Activated CD4-positive, alpha-beta T cell treated with anti-CD3 and anti-CD28 coated beads, Interleukin-2, amount 50 U/mL, for 48 hours (primary cell): ENCODE results near the gene RGSL1.
A peak's percentile ranks its signal among the peaks of the same experiment; 100 is the strongest.

Source experiments
- DNase-seq, 2 experiments: peaks; one replicate each; pipeline ENCODE4 v3.0.0-alpha.2; 2020

RGSL1 gene

GRCh38 chr1:182450087-182450486, at the start of gene RGSL1:
Gene RGSL1 (plus strand): TSS chr1:182450146. CDS start chr1:182450166, 20 bp downstream.
- no peak for DNase-seq

DNA sequence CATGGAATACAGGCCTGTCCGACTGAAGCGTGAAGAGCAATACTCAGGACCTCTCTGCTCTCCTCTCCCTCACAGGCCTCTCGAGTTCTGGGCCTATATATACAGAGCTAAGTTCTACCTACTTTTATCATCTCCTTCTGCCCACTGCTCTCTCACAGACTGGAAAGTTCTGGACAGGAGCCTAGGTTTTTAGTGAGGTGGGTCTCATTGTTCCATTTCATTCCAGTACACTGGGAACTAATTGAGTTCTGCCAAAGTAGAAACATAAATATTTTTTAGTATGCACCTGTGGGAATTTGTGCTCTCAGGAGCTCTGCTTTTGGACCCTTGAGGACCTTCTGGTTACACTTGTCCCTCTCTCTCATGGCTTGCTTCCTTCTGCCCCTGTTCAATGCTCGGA, 49.4 kb upstream of the RGSL1 start, which contains the start of gene TEDDM1:
Gene TEDDM1, minus strand, starts transcription at position 101 of the 400 bp plus-strand sequence. CDS start 182 bp downstream, outside the sequence.
- no peak for DNase-seq

GRCh38 chr1:182404781-182405180, 45.2 kb upstream of the RGSL1 start:
- DNase-seq: no peak

DNA sequence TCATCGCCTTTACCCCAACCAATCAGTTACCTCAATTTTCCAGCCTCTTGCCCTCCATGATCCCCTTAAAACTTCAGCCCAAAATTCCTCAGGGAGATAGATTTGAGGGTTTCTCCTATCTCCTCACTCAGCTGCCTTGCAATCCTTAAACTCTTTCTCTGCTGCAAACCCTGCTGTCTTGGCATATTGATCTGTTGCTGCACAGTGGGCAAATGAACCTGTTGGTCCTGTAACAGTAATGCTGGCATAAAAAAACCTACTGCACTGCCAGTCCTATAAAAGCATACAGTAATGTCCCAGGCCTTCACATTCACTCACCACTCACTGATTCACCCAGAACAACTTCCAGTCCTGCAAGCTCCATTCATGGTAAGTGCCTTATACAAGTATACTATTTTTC, 44.4 kb upstream of the RGSL1 start:
- no peak for DNase-seq

GRCh38 chr1:182406012-182406411, 43.9 kb upstream of the RGSL1 start:
- no peak for DNase-seq

- DNase-seq: no peak
These were observed 42.2 kb upstream of the RGSL1 start for GRCh38 chr1:182407724-182408123.

DNA sequence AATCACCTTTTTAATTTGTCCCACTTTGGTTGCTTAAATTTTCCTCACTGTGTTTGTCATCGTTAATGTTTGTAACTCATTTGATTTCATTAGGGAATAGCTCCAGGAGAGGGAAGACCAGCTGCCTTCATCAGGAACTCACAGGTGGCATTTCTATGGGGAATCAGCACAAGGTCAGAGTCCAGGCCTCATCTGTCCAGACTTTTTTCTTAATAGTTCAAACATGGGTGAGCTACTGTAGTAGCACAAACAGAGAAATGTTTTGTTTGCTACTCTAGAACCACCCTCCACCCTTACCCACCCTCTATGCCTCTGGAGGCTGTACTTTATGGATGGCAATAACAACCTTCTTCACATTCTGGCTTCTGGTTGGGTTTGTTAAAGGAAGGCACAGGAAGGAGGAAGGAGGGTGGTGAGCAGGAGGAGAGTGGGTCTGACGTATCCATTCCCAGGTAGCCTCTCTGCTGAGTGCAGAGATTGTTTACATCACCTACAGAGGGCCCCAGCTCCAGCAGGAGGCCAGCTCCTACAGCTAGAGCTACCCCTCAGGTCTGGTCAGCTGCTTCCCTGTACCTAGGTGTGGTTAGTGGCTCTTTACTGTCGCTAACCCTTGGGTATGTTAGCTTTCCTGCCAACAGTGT, 41.4 kb upstream of the RGSL1 start:
- no peak for DNase-seq

DNA sequence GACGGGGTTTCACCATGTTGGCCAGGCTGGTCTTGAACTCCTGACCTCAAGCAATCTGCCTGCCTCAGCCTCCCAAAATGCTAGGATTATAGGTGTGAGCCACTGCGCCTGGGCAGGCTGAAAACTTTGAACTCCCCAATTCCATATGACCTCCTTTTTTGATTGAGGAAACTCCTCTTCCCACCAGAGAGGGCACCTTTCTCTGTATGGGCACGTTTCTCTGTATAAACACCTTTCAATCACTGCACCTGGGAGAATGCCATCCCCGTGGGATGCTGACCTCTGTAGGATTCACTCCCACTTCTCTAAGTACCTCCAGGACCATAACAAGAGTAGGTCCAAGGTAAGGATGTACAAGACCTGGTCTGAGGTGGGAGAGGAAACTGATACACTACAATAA, 39.8 kb upstream of the RGSL1 start:
- no peak for DNase-seq

DNA sequence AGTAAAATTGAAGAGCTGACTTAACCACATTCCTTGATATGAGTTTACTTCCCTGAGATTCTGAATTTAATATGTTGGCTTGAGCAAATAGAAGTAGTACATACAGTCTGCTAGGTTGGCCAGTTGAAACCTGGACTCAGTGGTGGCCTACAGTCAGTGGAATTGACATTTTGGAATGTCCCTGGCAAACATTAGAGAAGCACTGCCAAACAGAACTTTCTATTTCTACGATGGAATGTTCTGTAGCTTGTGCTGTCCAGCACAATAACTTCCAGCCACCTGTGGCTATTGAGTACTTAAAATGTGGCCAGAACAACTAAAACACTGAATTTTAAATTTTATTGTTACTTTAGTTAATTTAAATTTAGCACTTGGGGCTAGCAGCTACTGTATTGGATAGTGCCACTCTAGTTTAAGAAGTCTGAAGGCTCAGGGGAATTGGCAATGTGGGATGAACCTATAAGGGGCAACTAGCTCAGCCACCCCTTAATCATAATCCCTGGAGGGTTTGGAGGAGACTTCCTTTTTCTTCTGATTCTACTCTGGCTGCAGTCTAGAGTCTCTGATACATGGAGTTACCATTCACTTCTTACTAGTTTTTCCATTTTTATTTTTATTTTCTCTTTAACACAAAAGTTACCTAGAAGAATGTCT, 39.2 kb upstream of the RGSL1 start:
- no peak for DNase-seq

GRCh38 chr1:182413486-182413885, 36.5 kb upstream of the RGSL1 start:
- no peak for DNase-seq

- DNase-seq: no peak
These were observed 36.0 kb upstream of the RGSL1 start for GRCh38 chr1:182413969-182414368.

DNA sequence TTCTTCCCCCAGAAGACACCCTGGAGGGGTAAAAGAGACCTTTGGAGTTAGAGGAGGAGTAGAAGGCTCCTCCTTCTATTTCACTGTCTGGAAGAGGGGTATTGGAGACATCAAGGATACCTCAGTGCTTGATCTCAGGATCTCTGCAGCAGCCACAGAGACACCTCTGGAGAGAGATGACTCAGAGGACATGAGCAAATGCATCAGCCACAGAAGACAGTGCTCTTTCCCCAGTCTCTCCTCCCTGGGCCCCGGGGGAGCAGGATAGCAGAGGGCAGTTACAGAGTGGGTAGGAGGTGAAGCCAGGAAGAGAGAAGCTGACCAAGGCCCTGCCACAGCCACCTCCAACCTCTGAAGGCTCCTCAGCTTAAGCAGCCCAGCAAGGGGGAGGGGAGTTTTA, 34.2 kb upstream of the RGSL1 start:
- DNase-seq: peak in 1 of 2 experiments; percentile 4

DNA sequence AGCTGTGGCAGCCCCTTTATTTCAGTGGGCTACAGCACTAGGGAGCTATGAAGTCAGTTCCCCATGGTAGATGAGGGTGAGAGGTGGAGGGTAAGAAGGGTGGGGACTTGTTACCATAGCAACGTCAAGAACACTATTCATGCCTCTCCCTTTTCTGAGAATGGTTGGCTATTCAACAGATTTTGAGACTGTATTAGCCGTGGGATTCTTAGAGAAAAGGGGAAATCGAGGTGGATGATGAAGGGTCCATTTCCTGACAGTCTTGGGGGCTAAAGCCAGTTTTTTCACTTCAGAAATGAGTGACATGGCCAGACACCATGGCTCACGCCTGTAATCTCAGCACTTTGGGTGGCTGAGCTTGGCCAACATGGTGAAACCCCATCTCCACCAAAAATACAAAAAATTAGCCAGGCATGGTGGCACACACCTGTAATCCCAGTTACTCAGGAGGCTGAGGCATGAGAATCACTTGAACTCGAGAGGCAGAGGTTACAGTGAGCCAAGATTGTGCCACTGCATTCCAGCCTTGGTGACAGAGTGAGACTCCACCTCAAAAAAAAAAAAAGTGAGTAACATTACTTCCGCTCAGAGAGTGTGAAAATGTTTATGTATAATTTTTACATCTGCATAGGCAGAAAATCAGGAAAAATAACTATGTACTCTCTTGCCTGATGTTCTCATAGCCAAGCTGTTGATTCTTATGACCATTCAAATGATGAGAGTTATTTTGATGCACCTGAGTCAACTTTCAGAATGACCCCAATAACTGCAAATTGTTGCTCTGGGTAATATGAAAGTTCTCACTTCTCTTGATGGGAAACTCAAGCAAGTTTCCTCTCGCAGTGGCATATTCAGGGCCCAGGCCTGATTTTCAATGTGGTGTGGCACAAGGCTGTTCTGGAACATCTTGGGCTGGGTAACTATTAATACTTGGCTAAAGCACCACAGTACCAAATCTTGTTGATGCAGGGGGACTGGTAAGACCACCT, 23.2 kb upstream of the RGSL1 start:
- DNase-seq: no peak

- no peak for DNase-seq
These were observed 21.9 kb upstream of the RGSL1 start for GRCh38 chr1:182428043-182428442.

DNA sequence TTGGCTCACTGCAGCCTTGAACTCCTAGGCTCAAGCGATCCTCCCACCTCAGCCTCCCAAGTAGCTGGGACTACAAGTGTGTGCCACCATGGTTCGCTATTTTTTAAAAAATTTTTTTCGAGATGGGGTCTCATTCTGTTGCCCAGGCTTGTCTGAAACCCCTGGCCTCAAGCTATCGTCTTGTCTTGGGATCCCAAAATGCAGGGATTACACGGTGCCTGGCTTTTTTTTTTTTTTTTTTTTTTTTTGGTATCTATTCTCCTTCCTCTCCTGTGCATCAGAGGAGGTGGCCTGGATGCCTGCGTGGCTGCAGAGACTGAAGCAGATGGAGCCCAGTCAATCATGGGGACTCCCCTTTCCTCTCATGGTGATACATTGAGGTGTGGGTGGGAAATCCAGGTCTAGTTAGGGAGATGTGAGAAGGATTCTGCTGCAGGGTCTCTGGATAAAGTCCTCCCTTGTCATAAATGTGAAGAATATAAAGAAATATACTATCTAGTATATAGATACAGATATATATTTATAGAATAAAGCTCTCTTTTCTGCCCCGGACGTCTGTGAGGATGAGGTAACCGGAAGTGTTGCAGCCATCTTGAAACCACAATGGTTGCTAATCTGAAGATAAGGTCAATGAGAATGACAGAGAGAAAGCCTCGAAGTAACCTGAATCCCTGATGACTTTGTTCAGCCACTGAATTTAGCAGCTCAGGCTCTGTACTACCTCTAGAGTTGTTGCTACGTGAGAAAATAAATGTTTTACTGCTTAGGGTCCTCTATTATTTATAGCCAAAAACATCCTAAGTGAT, 19.5 kb upstream of the RGSL1 start:
- DNase-seq: peak; percentile 25 to 33

DNA sequence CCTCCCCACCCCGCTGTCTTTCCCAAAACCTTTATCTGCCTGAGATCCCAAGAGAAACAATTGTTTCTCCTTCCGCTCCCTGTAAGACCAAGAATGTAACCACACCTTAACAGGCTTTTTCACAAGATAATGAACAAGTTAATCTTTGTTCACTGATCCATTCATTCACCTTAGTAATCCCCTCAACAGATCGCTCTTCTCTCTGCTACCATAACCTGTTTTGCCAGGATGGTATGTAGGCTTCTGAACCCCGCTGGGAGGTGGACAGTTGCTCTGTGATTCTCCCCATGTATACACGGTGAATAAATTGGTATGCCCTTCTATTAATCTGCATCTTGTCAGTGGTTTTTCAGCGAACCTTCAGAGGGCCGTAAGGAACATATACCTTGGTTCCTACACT, 18.7 kb upstream of the RGSL1 start:
- no peak for DNase-seq

DNA sequence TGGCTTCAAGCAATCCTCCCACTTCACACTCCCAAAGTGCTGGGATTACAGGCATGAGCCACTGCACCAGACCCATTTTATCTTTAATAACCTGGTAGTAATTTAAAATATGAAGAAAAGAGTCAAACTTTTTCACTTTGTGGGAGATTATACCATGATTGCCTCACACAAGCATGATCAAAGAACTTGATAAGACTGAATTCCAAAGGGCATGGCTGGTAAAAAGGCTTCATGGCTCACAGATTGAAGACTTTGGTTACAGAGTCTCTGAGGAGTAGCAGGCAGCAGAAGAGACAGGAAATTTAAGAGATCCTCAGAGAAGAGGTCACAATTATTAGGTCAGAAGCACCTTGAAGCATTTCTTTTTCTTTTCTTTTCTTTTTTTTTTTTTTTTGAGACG, 16.4 kb upstream of the RGSL1 start:
- no peak for DNase-seq

- DNase-seq: no peak
These were observed 11.6 kb upstream of the RGSL1 start for GRCh38 chr1:182438326-182438725.

- no peak for DNase-seq
These were observed 8.2 kb upstream of the RGSL1 start for GRCh38 chr1:182441719-182442118.

DNA sequence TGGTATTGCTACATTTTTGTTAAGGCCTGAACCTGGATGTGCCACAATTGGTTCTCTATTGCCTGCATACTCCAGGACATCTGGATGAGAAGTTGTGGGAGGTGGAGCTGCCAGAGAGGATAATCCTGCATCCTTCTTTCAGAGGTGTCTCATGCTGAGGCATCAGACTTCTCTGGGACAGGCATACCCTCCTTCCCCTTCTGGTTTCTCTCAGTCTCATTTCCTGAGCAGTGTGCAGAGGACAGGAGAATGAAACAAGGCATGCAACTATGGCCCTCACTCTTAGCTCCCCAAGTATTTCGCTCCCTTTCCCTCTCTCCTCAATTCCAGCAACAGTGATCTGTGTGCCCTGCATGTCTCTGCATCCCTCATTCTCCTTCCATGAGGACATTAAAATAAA, 7.6 kb upstream of the RGSL1 start:
- no peak for DNase-seq

DNA sequence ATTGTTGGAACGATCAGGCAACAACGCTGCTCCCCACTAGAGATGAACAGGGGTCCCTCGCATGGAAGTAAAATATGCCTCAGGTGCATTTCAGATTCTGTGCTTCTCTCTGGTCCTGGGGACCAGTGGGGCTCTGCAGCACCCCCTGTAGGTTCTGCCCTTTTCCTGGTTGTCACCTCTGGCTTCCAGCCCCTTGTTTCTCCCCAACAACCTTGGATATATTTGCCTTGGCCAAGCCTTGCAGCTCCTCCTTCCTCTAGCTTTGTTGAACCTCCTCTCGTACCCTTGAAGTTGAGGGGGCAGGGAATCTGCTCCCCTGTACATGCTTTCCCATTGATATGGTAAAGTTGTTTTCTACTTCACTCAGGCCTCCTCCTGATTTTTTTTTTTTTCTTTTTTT, 5.4 kb upstream of the RGSL1 start:
- DNase-seq: no peak

DNA sequence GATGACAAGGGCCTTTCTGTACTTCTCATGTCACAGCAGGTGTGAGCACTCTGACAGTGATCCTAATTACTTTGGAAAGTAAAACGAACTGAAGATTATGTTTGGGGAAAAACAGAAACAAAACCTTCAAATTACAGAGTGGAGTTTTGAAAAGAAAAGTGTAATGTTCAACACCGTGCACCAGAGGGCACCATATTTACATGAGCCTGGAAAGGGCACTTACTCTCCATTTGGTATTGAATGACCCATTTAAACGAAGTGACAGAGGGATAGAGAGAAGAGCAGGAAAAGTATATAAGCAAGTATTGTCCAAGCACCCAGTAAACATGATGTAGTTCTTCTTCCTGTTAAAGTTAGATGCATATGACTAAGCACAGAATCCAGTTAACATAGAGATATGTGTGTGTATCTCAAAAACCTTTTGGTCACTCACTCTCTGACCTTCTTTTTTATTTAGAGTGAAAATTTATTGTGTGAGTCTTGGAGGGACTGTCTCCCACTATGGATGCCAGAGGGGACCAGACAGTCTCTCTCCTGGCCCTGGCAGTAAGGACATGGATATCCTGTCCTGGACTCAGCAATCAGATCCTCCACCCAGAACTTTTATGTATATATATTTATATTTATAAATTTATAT, 3.8 kb upstream of the RGSL1 start:
- DNase-seq: peak; percentile 5 to 20
